Transverse colon (tissue), 4 donors: ENCODE results near the gene PRKCZ.

Experiments
- POLR2AphosphoS5 ChIP-seq, 3 donors: sonication (generic); formaldehyde crosslinking; IDR thresholded peaks; one replicate each; pipeline ENCODE4 v1.6.1; 2016; ENCODE audit warnings: antibody characterized with exemption in 3 of 3
- TF ChIP-seq, protein P1 (sequence below), 5 experiments: fragments of 200-600 bp in 3 of 5; fragments of 450-650 bp in 2 of 5; sonication (generic) in 3 of 5; IDR thresholded peaks; 1 replicate in 2 of 5; 2 replicates in 3 of 5; pipeline ENCODE4 v1.5.1; 2016 to 2017; ENCODE audit warnings: antibody characterized with exemption in 5 of 5, inconsistent platforms in 3 of 5, mild to moderate bottlenecking in 2 of 5, moderate library complexity in 1 of 5

DNA sequence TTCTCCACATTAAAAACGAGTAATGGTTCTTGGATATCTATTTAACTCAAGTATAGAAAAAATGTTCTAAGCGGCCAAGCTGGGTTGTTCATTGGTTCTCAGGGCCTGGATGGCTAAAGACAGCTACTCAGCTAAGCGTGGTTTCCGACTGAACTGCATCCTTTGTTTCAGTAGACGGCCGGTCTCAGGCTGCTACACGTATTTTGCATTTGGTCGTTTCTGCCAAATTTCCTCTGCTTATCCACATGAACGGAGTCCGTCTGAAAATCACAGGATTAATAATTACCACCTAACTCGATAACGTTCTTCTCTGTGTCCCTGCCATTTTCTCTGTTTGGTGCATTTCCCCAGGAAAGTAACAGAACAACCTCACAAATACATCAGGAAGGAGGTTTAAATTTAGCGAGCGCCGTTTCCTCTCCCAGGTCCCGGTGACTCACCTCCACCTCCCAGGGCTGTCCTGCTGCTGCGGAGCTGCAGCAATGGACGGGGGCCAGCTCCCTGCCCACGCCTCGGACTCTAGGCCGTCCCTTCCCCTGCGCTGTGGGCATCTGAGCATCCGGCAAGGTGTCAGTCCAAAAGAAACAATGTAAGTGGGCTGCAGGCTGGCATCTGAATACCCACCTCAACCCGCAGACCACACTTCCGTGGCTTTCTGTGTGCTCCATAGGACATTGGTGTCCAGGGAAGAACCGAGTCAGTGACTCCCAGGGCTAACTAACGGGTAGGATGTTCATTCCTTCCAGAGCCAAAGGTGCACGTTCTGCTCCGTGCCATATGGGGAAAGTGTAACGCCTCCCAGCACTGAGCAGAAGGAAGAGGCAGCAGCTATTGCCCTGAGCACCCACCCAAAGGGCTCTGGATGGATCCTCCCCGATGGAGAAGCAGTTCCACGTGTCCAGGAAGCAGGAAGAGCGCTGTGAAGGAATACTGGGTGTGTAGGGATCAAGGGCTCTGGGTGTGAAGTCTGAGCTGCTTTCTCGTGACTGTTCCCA, 35.2 kb upstream of the PRKCZ start:
- TF ChIP-seq, protein P1, sequence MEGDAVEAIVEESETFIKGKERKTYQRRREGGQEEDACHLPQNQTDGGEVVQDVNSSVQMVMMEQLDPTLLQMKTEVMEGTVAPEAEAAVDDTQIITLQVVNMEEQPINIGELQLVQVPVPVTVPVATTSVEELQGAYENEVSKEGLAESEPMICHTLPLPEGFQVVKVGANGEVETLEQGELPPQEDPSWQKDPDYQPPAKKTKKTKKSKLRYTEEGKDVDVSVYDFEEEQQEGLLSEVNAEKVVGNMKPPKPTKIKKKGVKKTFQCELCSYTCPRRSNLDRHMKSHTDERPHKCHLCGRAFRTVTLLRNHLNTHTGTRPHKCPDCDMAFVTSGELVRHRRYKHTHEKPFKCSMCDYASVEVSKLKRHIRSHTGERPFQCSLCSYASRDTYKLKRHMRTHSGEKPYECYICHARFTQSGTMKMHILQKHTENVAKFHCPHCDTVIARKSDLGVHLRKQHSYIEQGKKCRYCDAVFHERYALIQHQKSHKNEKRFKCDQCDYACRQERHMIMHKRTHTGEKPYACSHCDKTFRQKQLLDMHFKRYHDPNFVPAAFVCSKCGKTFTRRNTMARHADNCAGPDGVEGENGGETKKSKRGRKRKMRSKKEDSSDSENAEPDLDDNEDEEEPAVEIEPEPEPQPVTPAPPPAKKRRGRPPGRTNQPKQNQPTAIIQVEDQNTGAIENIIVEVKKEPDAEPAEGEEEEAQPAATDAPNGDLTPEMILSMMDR (IDR thresholded peaks at IDR 0.05) = no peak
- TF ChIP-seq POLR2AphosphoS5 (IDR thresholded peaks at IDR 0.05) = no peak
